Calu3 (cell line): ENCODE measurements around the gene BICRAL. TPM values are rescaled to one million over a fixed set of nuclear protein-coding genes. Genes with fewer than 3 reads are reported as not detected.
"Not testable (repeated sequence)": the region's sequence is repeated elsewhere in the genome, so short reads cannot be mapped to it uniquely, and the experiment has no call there.

ENCODE experiments used
- BruUV-seq: library from RNA; stranded (reverse); fragments of 400-500 nt; replicated peaks from 2 replicates; lab custom pipeline; 2021; lab: Mats Ljungman, UMichigan
- CTCF ChIA-PET: fragments of 300-600 bp; sonication (Branson Sonifier 250); formaldehyde crosslinking; loops from one replicate; lab custom pipeline; 2022; ENCODE audit warnings: antibody characterized with exemption; lab: Charles Lee
- DNase-seq: peaks from one replicate; pipeline ENCODE4 v3.0.0; 2022
- H3K27ac Mint-ChIP-seq: one replicate; pipeline ENCODE4 v1.8.0; 2022; ENCODE audit warnings: mixed read lengths; ENCODE audit not compliant: unreplicated experiment
- H3K27me3 Mint-ChIP-seq: one replicate; pipeline ENCODE4 v1.8.0; 2022; ENCODE audit warnings: mixed read lengths; ENCODE audit not compliant: unreplicated experiment
- H3K36me3 Mint-ChIP-seq: one replicate; pipeline ENCODE4 v1.8.0; 2022; ENCODE audit warnings: mild to moderate bottlenecking, moderate library complexity, mixed read lengths; ENCODE audit not compliant: insufficient read depth, unreplicated experiment
- H3K4me1 Mint-ChIP-seq: one replicate; pipeline ENCODE4 v1.8.0; 2022; ENCODE audit warnings: mild to moderate bottlenecking, low read depth, mixed read lengths; ENCODE audit not compliant: unreplicated experiment
- H3K4me3 Mint-ChIP-seq: one replicate; pipeline ENCODE4 v1.8.0; 2022; ENCODE audit warnings: mild to moderate bottlenecking, low read depth, moderate library complexity, mixed read lengths; ENCODE audit not compliant: unreplicated experiment
- H3K9me3 Mint-ChIP-seq: one replicate; pipeline ENCODE4 v1.8.0; 2022; ENCODE audit warnings: low read depth, mixed read lengths; ENCODE audit not compliant: unreplicated experiment
- CTCF ChIP-seq: fragments of 200-600 bp; IDR thresholded peaks from one replicate; pipeline ENCODE4 v1.8.0; 2022; ENCODE audit warnings: antibody characterized with exemption; ENCODE audit not compliant: unreplicated experiment
- intact Hi-C: fragments of 100-400 bp; cut with micrococcal nuclease; formaldehyde crosslinking; loops from one replicate; pipeline ENCODE4 v1.10.0; 2022; ENCODE audit not compliant: unreplicated experiment
- total RNA-seq: library from RNA; stranded (reverse); gene quantifications from 2 replicates; pipeline ENCODE4 v1.2.3, GENCODE V29; 2022

The BICRAL gene
- total RNA-seq, 1 experiment from 2014 or later = 19.2 TPM

- H3K27me3 Mint-ChIP-seq = no peaks in the 10 kb centered on the region
- H3K4me1 Mint-ChIP-seq = peaks cover 15% of the 10 kb centered on the region
- no peaks in the 10 kb centered on the region for H3K36me3 Mint-ChIP-seq
- BruUV-seq = no TSS peak
- no peak for TF ChIP-seq CTCF
- no peak overlapping the region for H3K27ac Mint-ChIP-seq
- no peaks in the 10 kb centered on the region for H3K9me3 Mint-ChIP-seq
- H3K4me3 Mint-ChIP-seq = no peak overlapping the region
- no peak for DNase-seq
- CTCF ChIA-PET = interaction anchor here (0.7 kb wide), 1 partner anchor 206 kb away, joined by 3 read pairs; no protein-coding TSS in a partner anchor
- intact Hi-C loops = no loop called here
These were observed 13.8 kb downstream of the BICRAL start for GRCh38 chr6:42795651-42796050.

- BruUV-seq = no TSS peak
- no peak overlapping the region for H3K4me3 Mint-ChIP-seq
- no peaks in the 10 kb centered on the region for H3K36me3 Mint-ChIP-seq
- H3K9me3 Mint-ChIP-seq = no peaks in the 10 kb centered on the region
- H3K27me3 Mint-ChIP-seq = no peaks in the 10 kb centered on the region
- H3K4me1 Mint-ChIP-seq = peaks cover 21% of the 10 kb centered on the region
- DNase-seq = no peak
- H3K27ac Mint-ChIP-seq = no peak overlapping the region
- CTCF ChIA-PET = interaction anchor here (0.5 kb wide), 1 partner anchor 13 kb away, joined by 3 read pairs; no protein-coding TSS in a partner anchor
- no peak for TF ChIP-seq CTCF
- intact Hi-C loops = no loop called here
These were observed 14.3 kb downstream of the BICRAL start for GRCh38 chr6:42796171-42796570.

GRCh38 chr6:42797696-42798095, 15.8 kb downstream of the BICRAL start:
- H3K9me3 Mint-ChIP-seq, H3K36me3 Mint-ChIP-seq, BruUV-seq, H3K27me3 Mint-ChIP-seq, H3K4me3 Mint-ChIP-seq, H3K27ac Mint-ChIP-seq, intact Hi-C loops, DNase-seq: not testable (repeated sequence)
- CTCF ChIA-PET = interaction anchor here (1.0 to 1.5 kb wide), 2 partner anchors 71 to 193 kb away, joined by 3 read pairs; no protein-coding TSS in a partner anchor
- H3K4me1 Mint-ChIP-seq = peaks cover 23% of the 10 kb centered on the region

- no peak overlapping the region for H3K4me3 Mint-ChIP-seq
- CTCF ChIA-PET = interaction anchor here (0.5 to 1.0 kb wide), 2 partner anchors 11 to 17 kb away, joined by 4 to 6 read pairs; no protein-coding TSS in a partner anchor
These were observed 23.5 kb downstream of the BICRAL start for GRCh38 chr6:42805297-42805861.

GRCh38 chr6:42806359-42806758, 24.5 kb downstream of the BICRAL start:
- H3K4me3 Mint-ChIP-seq, H3K9me3 Mint-ChIP-seq, H3K36me3 Mint-ChIP-seq, H3K27me3 Mint-ChIP-seq, H3K27ac Mint-ChIP-seq, DNase-seq, intact Hi-C loops, BruUV-seq, H3K4me1 Mint-ChIP-seq: not testable (repeated sequence)
- CTCF ChIA-PET = interaction anchor here (0.6 to 1.5 kb wide), 3 partner anchors 10 to 1689 kb away, joined by 3 to 6 read pairs (median 5); no protein-coding TSS in a partner anchor

More at GRCh38 chr6:42805297-42805861, 23.5 kb downstream of the BICRAL start:
- Mint-ChIP-seq H3K27me3 (no peaks in the 10 kb centered on the region), H3K27ac (no peak overlapping the region), H3K9me3 (no peaks in the 10 kb centered on the region), H3K36me3 (no peaks in the 10 kb centered on the region), H3K4me1 (peaks cover 10% of the 10 kb centered on the region)
- intact Hi-C loops = no loop called here
- no peak for DNase-seq
- no TSS peak for BruUV-seq
- TF ChIP-seq CTCF = no peak
